ENCODE results near the gene ASCC3.

DNA sequence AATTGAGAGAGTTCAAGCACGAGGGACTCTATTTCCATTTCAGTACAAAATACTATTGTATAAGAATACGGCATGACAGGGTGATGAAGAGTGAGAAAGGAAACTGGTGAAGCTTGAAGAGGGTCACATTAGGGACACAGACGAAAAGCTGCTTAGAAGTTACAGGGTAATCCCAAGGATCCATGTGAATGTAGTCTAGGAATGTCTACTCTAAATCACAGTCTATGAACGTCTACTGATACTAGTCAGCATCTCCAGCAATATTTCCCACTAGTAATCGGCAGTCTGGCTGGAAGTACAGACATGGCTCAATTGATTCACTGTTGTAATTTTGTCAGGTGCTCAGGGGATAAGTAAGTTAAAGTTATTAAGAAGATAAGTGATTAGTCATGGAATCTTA, 156.4 kb downstream of the ASCC3 start:
- TF ChIP-seq, protein P1, sequence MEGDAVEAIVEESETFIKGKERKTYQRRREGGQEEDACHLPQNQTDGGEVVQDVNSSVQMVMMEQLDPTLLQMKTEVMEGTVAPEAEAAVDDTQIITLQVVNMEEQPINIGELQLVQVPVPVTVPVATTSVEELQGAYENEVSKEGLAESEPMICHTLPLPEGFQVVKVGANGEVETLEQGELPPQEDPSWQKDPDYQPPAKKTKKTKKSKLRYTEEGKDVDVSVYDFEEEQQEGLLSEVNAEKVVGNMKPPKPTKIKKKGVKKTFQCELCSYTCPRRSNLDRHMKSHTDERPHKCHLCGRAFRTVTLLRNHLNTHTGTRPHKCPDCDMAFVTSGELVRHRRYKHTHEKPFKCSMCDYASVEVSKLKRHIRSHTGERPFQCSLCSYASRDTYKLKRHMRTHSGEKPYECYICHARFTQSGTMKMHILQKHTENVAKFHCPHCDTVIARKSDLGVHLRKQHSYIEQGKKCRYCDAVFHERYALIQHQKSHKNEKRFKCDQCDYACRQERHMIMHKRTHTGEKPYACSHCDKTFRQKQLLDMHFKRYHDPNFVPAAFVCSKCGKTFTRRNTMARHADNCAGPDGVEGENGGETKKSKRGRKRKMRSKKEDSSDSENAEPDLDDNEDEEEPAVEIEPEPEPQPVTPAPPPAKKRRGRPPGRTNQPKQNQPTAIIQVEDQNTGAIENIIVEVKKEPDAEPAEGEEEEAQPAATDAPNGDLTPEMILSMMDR (IDR thresholded peaks at IDR 0.05; ENCODE audit: low read length): no peak
- no peak for TF ChIP-seq EZH2 (IDR thresholded peaks at IDR 0.05; ENCODE audit: borderline replicate concordance, low read length)

All from OCI-LY1 (cell line).